H1 (cell line): Measurements from ENCODE around the gene ZNF593. TPM values are rescaled to one million over a fixed set of nuclear protein-coding genes. Genes with fewer than 3 reads are reported as not detected.

ENCODE experiments used
- CTCF ChIA-PET: fragments of 300-600 bp; sonication (Branson Sonifier 250); formaldehyde crosslinking; loops from one replicate; lab custom pipeline; 2021; ENCODE audit not compliant: partially characterized antibody; lab: Charles Lee
- POLR2A ChIA-PET: fragments of 300-600 bp; sonication (Branson Sonifier 250); formaldehyde crosslinking; loops from one replicate; lab custom pipeline; 2021; ENCODE audit warnings: inconsistent platforms; ENCODE audit not compliant: partially characterized antibody; lab: Charles Lee
- DNase-seq, 2 experiments: peaks; one replicate each; pipeline versions ENCODE4 v3.0.0 to v3.0.0-alpha.2; 2010 to 2022; ENCODE audit warnings: low spot score in 2 of 2, low read depth in 1 of 2, mixed read lengths in 1 of 2
- FAIRE-seq: peaks from 2 replicates; lab custom pipeline; 2011; peaks lifted over from hg19 to GRCh38; lab: Jason Lieb, UNC
- H2AFZ ChIP-seq: 2 replicates; pipeline ENCODE4 v1.8.1; 2012; ENCODE audit warnings: low read length, inconsistent platforms
- H2AK5ac ChIP-seq: 2 replicates; pipeline ENCODE4 v1.6.1; 2013; ENCODE audit warnings: low read depth, low read length
- H2BK120ac ChIP-seq: replicated peaks from 2 replicates; pipeline ENCODE3; 2013; ENCODE audit warnings: low read depth, low read length, inconsistent platforms
- H2BK12ac ChIP-seq: 2 replicates; pipeline ENCODE4 v1.6.1; 2013; ENCODE audit warnings: low read depth, low read length
- H2BK15ac ChIP-seq: 2 replicates; pipeline ENCODE4 v1.6.1; 2013; ENCODE audit warnings: low read length
- H2BK20ac ChIP-seq: 2 replicates; pipeline ENCODE4 v1.6.1; 2013; ENCODE audit warnings: low read length
- H2BK5ac ChIP-seq: 2 replicates; pipeline ENCODE4 v1.6.1; 2013; ENCODE audit warnings: low read depth, low read length
- H3K14ac ChIP-seq: 2 replicates; pipeline ENCODE4 v1.6.1; 2013; ENCODE audit warnings: inconsistent platforms; ENCODE audit not compliant: insufficient read length
- H3K18ac ChIP-seq: 2 replicates; pipeline ENCODE4 v1.6.1; 2013; ENCODE audit warnings: low read length; ENCODE audit errors: extremely low read depth
- H3K23ac ChIP-seq: 2 replicates; pipeline ENCODE4 v1.6.1; 2013; ENCODE audit warnings: inconsistent platforms; ENCODE audit not compliant: insufficient read length
- H3K23me2 ChIP-seq: 2 replicates; pipeline ENCODE4 v1.6.1; 2013; ENCODE audit warnings: low read depth, low read length
- H3K27ac ChIP-seq: 2 replicates; pipeline ENCODE4 v1.6.1; 2011; ENCODE audit warnings: low read depth, low read length, inconsistent platforms
- H3K27me3 ChIP-seq, 4 experiments: replicated peaks in 1 of 4; 1 replicate in 1 of 4; 2 replicates in 3 of 4; pipeline versions ENCODE4 v1.6.1 to v1.8.1; 2011 to 2013; ENCODE audit warnings: low read length in 3 of 4, mild to moderate bottlenecking in 3 of 4, inconsistent platforms in 2 of 4, mixed read lengths in 2 of 4, moderate library complexity in 1 of 4; ENCODE audit not compliant: control insufficient read depth in 3 of 4, insufficient read depth in 3 of 4; ENCODE audit errors: extremely low read depth in 1 of 4
- H3K36me3 ChIP-seq, 4 experiments: 2 replicates each; pipeline versions ENCODE4 v1.6.1 to v1.8.1; 2011 to 2013; ENCODE audit warnings: mild to moderate bottlenecking in 4 of 4, low read length in 3 of 4, moderate library complexity in 2 of 4, control low read depth in 1 of 4, inconsistent platforms in 1 of 4; ENCODE audit not compliant: insufficient read depth in 4 of 4, control insufficient read depth in 2 of 4
- H3K4ac ChIP-seq: replicated peaks from 2 replicates; pipeline ENCODE3; 2013; ENCODE audit warnings: low read length, low read depth, mixed read lengths, inconsistent platforms; ENCODE audit not compliant: insufficient read length
- H3K4me1 ChIP-seq, 4 experiments: replicated peaks in 1 of 4; 1 replicate in 1 of 4; 2 replicates in 3 of 4; pipeline versions ENCODE4 v1.6.1 to v1.8.1; 2011 to 2013; ENCODE audit warnings: low read length in 3 of 4, inconsistent platforms in 2 of 4, mixed read lengths in 1 of 4; ENCODE audit not compliant: insufficient read depth in 4 of 4, control insufficient read depth in 3 of 4
- H3K4me2 ChIP-seq, 2 experiments: 2 replicates each; pipeline versions ENCODE4 v1.6.1 to v1.8.1; 2011 to 2013; ENCODE audit warnings: low read depth in 2 of 2, low read length in 2 of 2, control low read depth in 1 of 2, inconsistent platforms in 1 of 2, mild to moderate bottlenecking in 1 of 2; ENCODE audit not compliant: insufficient read depth in 1 of 2
- H3K4me3 ChIP-seq, 4 experiments: fragments of 200-600, 300-600 bp in 1 of 4; sonication (generic), shearing (Covaris generic), sonication (Bioruptor Twin) in 1 of 4; 2 replicates each; pipeline versions ENCODE4 v1.5.1 to v1.8.1; 2011 to 2016; ENCODE audit warnings: low read length in 4 of 4, low read depth in 3 of 4, control low read depth in 2 of 4, inconsistent platforms in 2 of 4, mild to moderate bottlenecking in 2 of 4, mixed read lengths in 1 of 4, moderate library complexity in 1 of 4; ENCODE audit not compliant: insufficient read depth in 2 of 4; ENCODE audit errors: extremely low read depth in 1 of 4
- H3K56ac ChIP-seq: replicated peaks from 2 replicates; pipeline ENCODE3; 2013; ENCODE audit warnings: low read depth, mild to moderate bottlenecking, mixed read lengths, low read length, inconsistent platforms; ENCODE audit not compliant: insufficient read length
- H3K79me1 ChIP-seq: 2 replicates; pipeline ENCODE4 v1.6.1; 2013; ENCODE audit warnings: low read depth, low read length, control low read depth
- H3K79me2 ChIP-seq, 2 experiments: 2 replicates each; pipeline versions ENCODE4 v1.6.1 to v1.8.1; 2012 to 2013; ENCODE audit warnings: low read length in 2 of 2, mild to moderate bottlenecking in 2 of 2, inconsistent platforms in 1 of 2; ENCODE audit not compliant: insufficient read depth in 2 of 2, control insufficient read depth in 1 of 2
- H3K9ac ChIP-seq, 4 experiments: replicated peaks in 1 of 4; 1 replicate in 1 of 4; 2 replicates in 3 of 4; pipeline versions ENCODE4 v1.6.1 to v1.8.1; 2011 to 2013; ENCODE audit warnings: low read depth in 3 of 4, low read length in 3 of 4, control low read depth in 2 of 4, mild to moderate bottlenecking in 2 of 4, moderate library complexity in 2 of 4, inconsistent platforms in 1 of 4; ENCODE audit errors: extremely low read depth in 1 of 4
- H3K9me3 ChIP-seq, 2 experiments: 2 replicates each; pipeline versions ENCODE4 v1.6.1 to v1.8.1; 2012 to 2013; ENCODE audit warnings: mild to moderate bottlenecking in 2 of 2, moderate library complexity in 2 of 2, control low read depth in 1 of 2, inconsistent platforms in 1 of 2, low read depth in 1 of 2, low read length in 1 of 2, mixed read lengths in 1 of 2; ENCODE audit not compliant: insufficient read depth in 2 of 2
- H4K20me1 ChIP-seq, 2 experiments: replicated peaks in 1 of 2; 2 replicates each; pipeline versions ENCODE3 to v1.8.1; 2011 to 2013; ENCODE audit warnings: inconsistent platforms in 2 of 2, low read length in 2 of 2, mild to moderate bottlenecking in 1 of 2; ENCODE audit not compliant: insufficient read depth in 2 of 2, control insufficient read depth in 1 of 2
- H4K5ac ChIP-seq: 2 replicates; pipeline ENCODE4 v1.6.1; 2013; ENCODE audit warnings: low read length, low read depth, mixed read lengths, inconsistent platforms; ENCODE audit not compliant: insufficient read length
- H4K8ac ChIP-seq: 2 replicates; pipeline ENCODE4 v1.8.0; 2013; ENCODE audit warnings: mild to moderate bottlenecking, moderate library complexity, low read length, inconsistent platforms; ENCODE audit not compliant: insufficient read depth; ENCODE audit errors: extremely low read depth
- H4K91ac ChIP-seq: replicated peaks from 2 replicates; pipeline ENCODE3; 2013; ENCODE audit warnings: low read length, mixed read lengths, inconsistent platforms; ENCODE audit not compliant: insufficient read length
- POLR2A ChIP-seq, 2 experiments: IDR thresholded peaks; 1 replicate in 1 of 2; 2 replicates in 1 of 2; pipeline ENCODE4 v1.6.1; 2011; ENCODE audit warnings: low read depth in 2 of 2, low read length in 2 of 2, mild to moderate bottlenecking in 2 of 2; ENCODE audit errors: control extremely low read depth in 1 of 2
- polyA plus RNA-seq, 7 experiments: library from polyadenylated mRNA; depleted of rRNA in 3 of 7; stranded (reverse) in 5 of 7; unstranded in 2 of 7; fragments of >200 nt in 5 of 7; fragments of 200-250 nt in 2 of 7; gene quantifications; 1 replicate in 5 of 7; 2 replicates in 1 of 7; 4 replicates in 1 of 7; pipeline versions ENCODE4 v1.2.1 to v1.2.3, GENCODE V29; 2011 to 2013; ENCODE audit warnings: missing spikeins in 2 of 7, mixed read lengths in 2 of 7
- total RNA-seq: library from RNA; stranded (reverse); fragmentation: NEBNext Ultra II Directional; extraction: Animal tissue kit (Norgen Biotek cat#: 25700); gene quantifications from 2 replicates; pipeline ENCODE4 v1.2.1, GENCODE V29; 2021
- TF ChIP-seq, protein P1 (sequence below): IDR thresholded peaks from 2 replicates; pipeline ENCODE4 v1.6.1; 2012; ENCODE audit warnings: inconsistent platforms

The ZNF593 gene
- total and polyA plus RNA-seq, 2 of the 8 experiments (the other 6 are each of a cell fraction or from before 2014, with no cell fraction given) = 38.2 to 68.0 TPM

GRCh38 chr1:26125382-26125781 lies 44.3 kb upstream of the ZNF593 start:
- Histone ChIP-seq H3K4me1 (no peaks in the 10 kb centered on the region), H3K36me3 (peaks cover 0 to 9% (median 0%) of the 10 kb centered on the region in 4 experiments; a peak in 2 of 8 replicates), H2BK120ac (no peak overlapping the region), H3K9ac (no peak overlapping the region), H3K27ac (no peak overlapping the region), H3K23ac (no peak overlapping the region), H2AFZ (no peak overlapping the region), H3K4me2 (no peak overlapping the region), H3K27me3 (no peaks in the 10 kb centered on the region), H3K14ac (no peak overlapping the region), H3K4ac (no peak overlapping the region), H4K20me1 (peaks cover 0 to 2% of the 10 kb centered on the region in 2 experiments), H4K8ac (no peak overlapping the region), H3K56ac (no peak overlapping the region), H2AK5ac (no peak overlapping the region), H3K4me3 (no peak overlapping the region), H2BK15ac (no peak overlapping the region), H3K23me2 (no peaks in the 10 kb centered on the region; the same call in 1 of the 2 replicates), H2BK12ac (no peak overlapping the region), H4K5ac (no peak overlapping the region), H2BK5ac (no peak overlapping the region), H4K91ac (no peak overlapping the region), H3K9me3 (no peaks in the 10 kb centered on the region), H3K79me1 (no peaks in the 10 kb centered on the region), H2BK20ac (no peak overlapping the region), H3K18ac (no peak overlapping the region), H3K79me2 (no peaks in the 10 kb centered on the region)
- FAIRE-seq (no peak), DNase-seq (no peak)
- POLR2A ChIA-PET = no interaction called here
- CTCF ChIA-PET = interaction anchor here (1.3 to 4.2 kb wide), 3 partner anchors 14 to 19 kb away, joined by 4 to 44 read pairs (median 6); no protein-coding TSS in a partner anchor
- TF ChIP-seq POLR2A (IDR thresholded peaks at IDR 0.05; ENCODE audit: control extremely low read depth in 1 of 2, low read depth in 2 of 2, low read length in 2 of 2) = no peak
- TF ChIP-seq, protein P1, sequence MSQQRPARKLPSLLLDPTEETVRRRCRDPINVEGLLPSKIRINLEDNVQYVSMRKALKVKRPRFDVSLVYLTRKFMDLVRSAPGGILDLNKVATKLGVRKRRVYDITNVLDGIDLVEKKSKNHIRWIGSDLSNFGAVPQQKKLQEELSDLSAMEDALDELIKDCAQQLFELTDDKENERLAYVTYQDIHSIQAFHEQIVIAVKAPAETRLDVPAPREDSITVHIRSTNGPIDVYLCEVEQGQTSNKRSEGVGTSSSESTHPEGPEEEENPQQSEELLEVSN = no peak
